Measurements from ENCODE around the gene ZBTB9. TPM values are rescaled to one million over a fixed set of nuclear protein-coding genes. Genes with fewer than 3 reads are reported as not detected.

ZBTB9 gene
- total RNA-seq, 6 experiments from 2014 or later, result 6.4 to 9.2 (median 7.6) TPM

GRCh38 chr6:33413241-33414120 is 40.9 kb upstream of the ZBTB9 start:
- Mint-ChIP-seq H3K27me3 (ENCODE audit: insufficient read depth) (peaks cover 16% of the 10 kb centered on the region), H3K36me3 (ENCODE audit: low read depth) (peaks cover 52% of the 10 kb centered on the region), H3K9me3 (no peaks in the 10 kb centered on the region), H3K27ac (peak overlapping the region; percentile 100), H3K4me1 (ENCODE audit: low read depth) (peaks cover 69% of the 10 kb centered on the region), H3K4me3 (peak overlapping the region; percentile 31)
- TF ChIP-seq CTCF (IDR thresholded peaks at IDR 0.05), result no peak
- DNase-seq, result no peak

- peaks cover 52% of the 10 kb centered on the region for H3K36me3 Mint-ChIP-seq (ENCODE audit: low read depth)
- TF ChIP-seq CTCF (IDR thresholded peaks at IDR 0.05), result peak; percentile 64; the same call in 1 of the 2 replicates
- peak overlapping the region; percentile 98 for H3K4me3 Mint-ChIP-seq
Measured at GRCh38 chr6:33414592-33415271, 39.6 kb upstream of the ZBTB9 start.

GRCh38 chr6:33415831-33416230 is 38.5 kb upstream of the ZBTB9 start:
- peaks cover 17% of the 10 kb centered on the region for H3K27me3 Mint-ChIP-seq (ENCODE audit: insufficient read depth)

More at GRCh38 chr6:33414592-33415271, 39.6 kb upstream of the ZBTB9 start:
- Mint-ChIP-seq H3K27ac (peak overlapping the region; percentile 100), H3K27me3 (ENCODE audit: insufficient read depth) (peaks cover 17% of the 10 kb centered on the region), H3K4me1 (ENCODE audit: low read depth) (peaks cover 75% of the 10 kb centered on the region), H3K9me3 (no peaks in the 10 kb centered on the region)
- DNase-seq, result no peak

GRCh38 chr6:33416386-33417127 is 37.8 kb upstream of the ZBTB9 start:
- peaks cover 49% of the 10 kb centered on the region for H3K36me3 Mint-ChIP-seq (ENCODE audit: low read depth)
- no peak for TF ChIP-seq CTCF (IDR thresholded peaks at IDR 0.05)
- H3K4me3 Mint-ChIP-seq, result peak overlapping the region; percentile 98
- peaks cover 77% of the 10 kb centered on the region for H3K4me1 Mint-ChIP-seq (ENCODE audit: low read depth)
- no peaks in the 10 kb centered on the region for H3K9me3 Mint-ChIP-seq
- no peak for DNase-seq
- peaks cover 17% of the 10 kb centered on the region for H3K27me3 Mint-ChIP-seq (ENCODE audit: insufficient read depth)
- peak overlapping the region; percentile 100 for H3K27ac Mint-ChIP-seq

More at GRCh38 chr6:33415831-33416230, 38.5 kb upstream of the ZBTB9 start:
- TF ChIP-seq CTCF (IDR thresholded peaks at IDR 0.05), result no peak
- Mint-ChIP-seq H3K4me3 (peak overlapping the region; percentile 98), H3K4me1 (ENCODE audit: low read depth) (peaks cover 74% of the 10 kb centered on the region), H3K36me3 (ENCODE audit: low read depth) (peaks cover 52% of the 10 kb centered on the region), H3K9me3 (no peaks in the 10 kb centered on the region), H3K27ac (peak overlapping the region; percentile 100)
- DNase-seq, result no peak

- Mint-ChIP-seq H3K36me3 (ENCODE audit: low read depth) (peaks cover 45% of the 10 kb centered on the region), H3K4me3 (peak overlapping the region; percentile 98), H3K9me3 (no peaks in the 10 kb centered on the region), H3K4me1 (ENCODE audit: low read depth) (peaks cover 77% of the 10 kb centered on the region), H3K27me3 (ENCODE audit: insufficient read depth) (peaks cover 16% of the 10 kb centered on the region), H3K27ac (peak overlapping the region; percentile 100)
- DNase-seq, result peak; percentile 88
- no peak for TF ChIP-seq CTCF (IDR thresholded peaks at IDR 0.05)
Measured at GRCh38 chr6:33417128-33417902, 37.1 kb upstream of the ZBTB9 start.
